ENCODE measurements around the gene LRRIQ3. TPM values are rescaled to one million over a fixed set of nuclear protein-coding genes. Genes with fewer than 3 reads are reported as not detected.

The LRRIQ3 gene
- polyA plus RNA-seq, 4 donors = 3.1 to 5.4 (median 3.9) TPM

Other genes with a start within 250 kb of the LRRIQ3 start
- gene FPGT, start 66 bp upstream of the LRRIQ3 start, polyA plus RNA-seq (ENCODE audit: insufficient read length in 4 of 4) = 10 to 100 TPM; 22.4 to 31.0 (median 28.6) TPM
- 1 to 10 TPM in 3 of 4 donors, under 1 TPM in 1; 0.68 to 2.2 (median 1.7) TPM for gene TNNI3K, start 37.2 kb upstream of the LRRIQ3 start, polyA plus RNA-seq (ENCODE audit: insufficient read length in 4 of 4)